Keratinocyte (primary cell): Measurements from ENCODE around the gene AKR1C4. TPM values are rescaled to one million over a fixed set of nuclear protein-coding genes. Genes with fewer than 3 reads are reported as not detected.

Experiments used
- DNase-seq: peaks from one replicate; pipeline ENCODE4 v3.0.0-alpha.2; 2011; ENCODE audit warnings: low read depth, missing footprints, low spot score
- FAIRE-seq: peaks from 2 replicates; lab custom pipeline; 2011; peaks lifted over from hg19 to GRCh38; lab: Jason Lieb, UNC
- H2AFZ ChIP-seq: 2 replicates; pipeline ENCODE4 v1.6.0; 2012; ENCODE audit warnings: low read length, control low read depth, inconsistent platforms; ENCODE audit not compliant: control insufficient read depth
- H3K27ac ChIP-seq: 2 replicates; pipeline ENCODE4 v1.5.1; 2011; ENCODE audit warnings: low read length; ENCODE audit not compliant: control insufficient read depth, insufficient read depth
- H3K27me3 ChIP-seq: 3 replicates; pipeline ENCODE4 v1.6.0; 2011; ENCODE audit warnings: low read length; ENCODE audit not compliant: control insufficient read depth, insufficient read depth; ENCODE audit errors: extremely low read depth
- H3K36me3 ChIP-seq, 2 experiments: 2 replicates in 1 of 2; 3 replicates in 1 of 2; pipeline ENCODE4 v1.5.1; 2011; ENCODE audit warnings: low read length in 2 of 2, mild to moderate bottlenecking in 1 of 2; ENCODE audit not compliant: control insufficient read depth in 2 of 2, insufficient read depth in 2 of 2; ENCODE audit errors: extremely low read depth in 1 of 2
- H3K4me1 ChIP-seq: 3 replicates; pipeline ENCODE4 v1.5.1; 2011; ENCODE audit warnings: low read length; ENCODE audit not compliant: control insufficient read depth, insufficient read depth; ENCODE audit errors: extremely low read depth
- H3K4me2 ChIP-seq: 3 replicates; pipeline ENCODE4 v1.6.0; 2011; ENCODE audit warnings: low read depth, low read length; ENCODE audit not compliant: control insufficient read depth, insufficient read depth; ENCODE audit errors: extremely low read depth
- H3K4me3 ChIP-seq, 3 experiments: fragments of 200-600 bp in 1 of 3; sonication (generic) in 1 of 3; 2 replicates in 2 of 3; 3 replicates in 1 of 3; pipeline ENCODE4 v1.5.1; 2011 to 2016; ENCODE audit warnings: low read length in 3 of 3, mild to moderate bottlenecking in 3 of 3, control low read depth in 2 of 3, inconsistent platforms in 1 of 3, low read depth in 1 of 3, mixed read lengths in 1 of 3, mixed run types in 1 of 3, moderate library complexity in 1 of 3; ENCODE audit not compliant: control insufficient read depth in 2 of 3, insufficient read depth in 2 of 3; ENCODE audit errors: extremely low read depth in 1 of 3
- H3K79me2 ChIP-seq: 2 replicates; pipeline ENCODE4 v1.6.0; 2012; ENCODE audit warnings: low read length; ENCODE audit not compliant: control insufficient read depth, insufficient read depth
- H3K9ac ChIP-seq: 3 replicates; pipeline ENCODE4 v1.6.0; 2011; ENCODE audit warnings: low read length; ENCODE audit not compliant: control insufficient read depth, insufficient read depth; ENCODE audit errors: extremely low read depth
- H3K9me1 ChIP-seq: 3 replicates; pipeline ENCODE4 v1.6.0; 2011; ENCODE audit warnings: low read length; ENCODE audit not compliant: control insufficient read depth, insufficient read depth; ENCODE audit errors: extremely low read depth
- H3K9me3 ChIP-seq: 2 replicates; pipeline ENCODE4 v1.5.1; 2012; ENCODE audit warnings: low read depth, low read length; ENCODE audit not compliant: control insufficient read depth
- H4K20me1 ChIP-seq: 3 replicates; pipeline ENCODE4 v1.6.0; 2011; ENCODE audit warnings: low read length; ENCODE audit not compliant: control insufficient read depth, insufficient read depth; ENCODE audit errors: extremely low read depth
- EZH2 ChIP-seq: IDR thresholded peaks from one replicate; pipeline ENCODE4 v1.6.1; 2012; ENCODE audit warnings: inconsistent platforms, mild to moderate bottlenecking, low read length, moderate library complexity
- dilution Hi-C: fragments of 300-500 bp; cut with MboI; formaldehyde crosslinking; loops from one replicate; pipeline ENCODE4 v1.7.0; 2020; ENCODE audit warnings: low sequenced_read_pairs; ENCODE audit not compliant: extremely low pct_ligation_motif_present
- polyA plus RNA-seq, 5 experiments: library from polyadenylated mRNA; depleted of rRNA in 3 of 5; stranded (reverse) in 3 of 5; stranded (forward) in 1 of 5; unstranded in 1 of 5; fragments of >200 nt; gene quantifications; 1 replicate in 1 of 5; 2 replicates in 3 of 5; 3 replicates in 1 of 5; pipeline versions ENCODE4 v1.2.1 to v1.2.3, GENCODE V29; 2011 to 2012; ENCODE audit warnings: missing spikeins in 2 of 5, low read depth in 1 of 5, low replicate concordance in 1 of 5
- TF ChIP-seq, protein P1 (sequence below), 3 experiments: IDR thresholded peaks in 1 of 3; conservative IDR thresholded peaks in 1 of 3; optimal IDR thresholded peaks in 1 of 3; 2 replicates in 2 of 3; 3 replicates in 1 of 3; pipeline versions ENCODE3 to v1.5.1; 2011; ENCODE audit warnings: low read length in 3 of 3, mild to moderate bottlenecking in 3 of 3, moderate library complexity in 2 of 3, control low read depth in 1 of 3, inconsistent platforms in 1 of 3; ENCODE audit not compliant: insufficient read depth in 2 of 3; ENCODE audit errors: extremely low read depth in 1 of 3

AKR1C4 gene
- polyA plus RNA-seq, 1 donor (not counting 4 experiments of a cell fraction or from before 2014, with no cell fraction given) = not detected

GRCh38 chr10:5187867-5188266 lies 8.8 kb upstream of the AKR1C4 start:
- H3K9me3 ChIP-seq = no peaks in the 10 kb centered on the region
- dilution Hi-C loops = no loop called here

GRCh38 chr10:5188358-5188757 lies 8.3 kb upstream of the AKR1C4 start:
- DNase-seq (no peak), FAIRE-seq (no peak)
- Histone ChIP-seq H3K79me2 (no peaks in the 10 kb centered on the region), H4K20me1 (no peaks in the 10 kb centered on the region), H3K36me3 (no peaks in the 10 kb centered on the region), H3K9me3 (no peaks in the 10 kb centered on the region), H3K4me1 (no peaks in the 10 kb centered on the region), H3K9me1 (no peaks in the 10 kb centered on the region), H2AFZ (no peak overlapping the region), H3K4me2 (no peak overlapping the region), H3K4me3 (no peak overlapping the region), H3K9ac (no peak overlapping the region), H3K27ac (no peak overlapping the region), H3K27me3 (no peaks in the 10 kb centered on the region)
- TF ChIP-seq, protein P1, sequence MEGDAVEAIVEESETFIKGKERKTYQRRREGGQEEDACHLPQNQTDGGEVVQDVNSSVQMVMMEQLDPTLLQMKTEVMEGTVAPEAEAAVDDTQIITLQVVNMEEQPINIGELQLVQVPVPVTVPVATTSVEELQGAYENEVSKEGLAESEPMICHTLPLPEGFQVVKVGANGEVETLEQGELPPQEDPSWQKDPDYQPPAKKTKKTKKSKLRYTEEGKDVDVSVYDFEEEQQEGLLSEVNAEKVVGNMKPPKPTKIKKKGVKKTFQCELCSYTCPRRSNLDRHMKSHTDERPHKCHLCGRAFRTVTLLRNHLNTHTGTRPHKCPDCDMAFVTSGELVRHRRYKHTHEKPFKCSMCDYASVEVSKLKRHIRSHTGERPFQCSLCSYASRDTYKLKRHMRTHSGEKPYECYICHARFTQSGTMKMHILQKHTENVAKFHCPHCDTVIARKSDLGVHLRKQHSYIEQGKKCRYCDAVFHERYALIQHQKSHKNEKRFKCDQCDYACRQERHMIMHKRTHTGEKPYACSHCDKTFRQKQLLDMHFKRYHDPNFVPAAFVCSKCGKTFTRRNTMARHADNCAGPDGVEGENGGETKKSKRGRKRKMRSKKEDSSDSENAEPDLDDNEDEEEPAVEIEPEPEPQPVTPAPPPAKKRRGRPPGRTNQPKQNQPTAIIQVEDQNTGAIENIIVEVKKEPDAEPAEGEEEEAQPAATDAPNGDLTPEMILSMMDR (optimal IDR thresholded peaks at IDR 0.05 in 1 of 3, IDR thresholded peaks at IDR 0.05 in 1 of 3, conservative IDR thresholded peaks at IDR 0.05 in 1 of 3; ENCODE audit: extremely low read depth in 1 of 3, insufficient read depth in 2 of 3, low read length in 3 of 3) = no peak
- TF ChIP-seq EZH2 = no peak
- dilution Hi-C loops = no loop called here

More at GRCh38 chr10:5187867-5188266, 8.8 kb upstream of the AKR1C4 start:
- no peak for FAIRE-seq
- Histone ChIP-seq H3K27ac (no peak overlapping the region), H3K4me1 (no peaks in the 10 kb centered on the region), H3K79me2 (no peaks in the 10 kb centered on the region), H3K36me3 (no peaks in the 10 kb centered on the region), H3K27me3 (no peaks in the 10 kb centered on the region), H2AFZ (no peak overlapping the region), H3K9ac (no peak overlapping the region), H3K9me1 (no peaks in the 10 kb centered on the region), H3K4me2 (no peak overlapping the region), H4K20me1 (no peaks in the 10 kb centered on the region), H3K4me3 (no peak overlapping the region)
- TF ChIP-seq, protein P1 (optimal IDR thresholded peaks at IDR 0.05 in 1 of 3, IDR thresholded peaks at IDR 0.05 in 1 of 3, conservative IDR thresholded peaks at IDR 0.05 in 1 of 3; ENCODE audit: extremely low read depth in 1 of 3, insufficient read depth in 2 of 3, low read length in 3 of 3) = no peak
- DNase-seq = no peak
